Liver (tissue), 3 donors: Measurements from ENCODE around the gene CLIC2.
"Not testable (repeated sequence)": the region's sequence is repeated elsewhere in the genome, so short reads cannot be mapped to it uniquely, and the experiment has no call there.

Source experiments
- EGR1 ChIP-seq, 2 donors: IDR thresholded peaks; 2 replicates each; pipeline ENCODE4 v1.6.1; 2016 to 2018; ENCODE audit warnings: antibody characterized with exemption in 2 of 2, low read depth in 2 of 2
- HNF4A ChIP-seq, 2 donors: conservative IDR thresholded peaks; 2 replicates each; pipeline ENCODE4 v1.6.1; 2016; ENCODE audit warnings: antibody characterized with exemption in 2 of 2, mild to moderate bottlenecking in 2 of 2
- HNF4G ChIP-seq: IDR thresholded peaks from 2 replicates; pipeline ENCODE4 v1.6.1; 2016; ENCODE audit warnings: antibody characterized with exemption
- JUND ChIP-seq, 2 donors: IDR thresholded peaks; 2 replicates each; pipeline ENCODE4 v1.6.1; 2016; ENCODE audit warnings: antibody characterized with exemption in 2 of 2
- RAD21 ChIP-seq, 2 donors: IDR thresholded peaks; 2 replicates each; pipeline ENCODE4 v1.6.1; 2016; ENCODE audit warnings: antibody characterized with exemption in 2 of 2, mild to moderate bottlenecking in 2 of 2
- TAF1 ChIP-seq: conservative IDR thresholded peaks from 2 replicates; pipeline ENCODE4 v1.6.1; 2016; ENCODE audit warnings: antibody characterized with exemption, mild to moderate bottlenecking
- YY1 ChIP-seq: IDR thresholded peaks from 2 replicates; pipeline ENCODE4 v1.6.1; 2016; ENCODE audit warnings: antibody characterized with exemption, mild to moderate bottlenecking
- TF ChIP-seq, protein P1 (sequence below): fragments of 150-350 bp; IDR thresholded peaks from 2 replicates; pipeline ENCODE4 v1.5.1; 2017; ENCODE audit warnings: improper control_type of control experiment, low read depth, low read length; ENCODE audit not compliant: missing input control
- TF ChIP-seq, protein P2 (sequence below): IDR thresholded peaks from 2 replicates; pipeline ENCODE4 v1.6.1; 2016; ENCODE audit warnings: antibody characterized with exemption
- TF ChIP-seq, protein P3 (sequence below): IDR thresholded peaks from 2 replicates; pipeline ENCODE4 v1.6.1; 2016; ENCODE audit warnings: antibody characterized with exemption, mild to moderate bottlenecking
- donor health status: healthy.
- donor health status: healthy.

DNA sequence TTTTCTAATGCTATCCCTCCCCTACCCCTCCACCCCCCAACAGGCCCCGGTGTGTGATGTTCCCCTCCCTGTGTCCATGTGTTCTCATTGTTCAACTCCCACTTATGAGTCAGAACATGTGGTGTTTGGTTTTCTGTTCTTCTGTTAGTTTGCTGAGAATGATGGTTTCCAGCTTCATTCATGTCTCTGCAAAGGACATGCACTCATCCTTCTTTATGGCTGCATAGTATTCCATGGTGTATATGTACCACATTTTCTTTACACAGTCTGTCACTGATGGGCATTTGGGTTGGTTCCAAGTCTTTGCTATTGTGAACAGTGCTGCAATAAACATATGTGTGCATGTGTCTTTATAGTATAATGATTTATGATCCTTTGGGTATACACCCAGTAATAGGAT lies 66.4 kb downstream of the CLIC2 start:
- TF ChIP-seq, protein P1, sequence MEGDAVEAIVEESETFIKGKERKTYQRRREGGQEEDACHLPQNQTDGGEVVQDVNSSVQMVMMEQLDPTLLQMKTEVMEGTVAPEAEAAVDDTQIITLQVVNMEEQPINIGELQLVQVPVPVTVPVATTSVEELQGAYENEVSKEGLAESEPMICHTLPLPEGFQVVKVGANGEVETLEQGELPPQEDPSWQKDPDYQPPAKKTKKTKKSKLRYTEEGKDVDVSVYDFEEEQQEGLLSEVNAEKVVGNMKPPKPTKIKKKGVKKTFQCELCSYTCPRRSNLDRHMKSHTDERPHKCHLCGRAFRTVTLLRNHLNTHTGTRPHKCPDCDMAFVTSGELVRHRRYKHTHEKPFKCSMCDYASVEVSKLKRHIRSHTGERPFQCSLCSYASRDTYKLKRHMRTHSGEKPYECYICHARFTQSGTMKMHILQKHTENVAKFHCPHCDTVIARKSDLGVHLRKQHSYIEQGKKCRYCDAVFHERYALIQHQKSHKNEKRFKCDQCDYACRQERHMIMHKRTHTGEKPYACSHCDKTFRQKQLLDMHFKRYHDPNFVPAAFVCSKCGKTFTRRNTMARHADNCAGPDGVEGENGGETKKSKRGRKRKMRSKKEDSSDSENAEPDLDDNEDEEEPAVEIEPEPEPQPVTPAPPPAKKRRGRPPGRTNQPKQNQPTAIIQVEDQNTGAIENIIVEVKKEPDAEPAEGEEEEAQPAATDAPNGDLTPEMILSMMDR = not testable (repeated sequence)
- not testable (repeated sequence) for TF ChIP-seq TAF1; YY1; JUND (IDR thresholded peaks at IDR 0.05); EGR1 (IDR thresholded peaks at IDR 0.05; ENCODE audit: low read depth in 2 of 2); HNF4G; RAD21 (IDR thresholded peaks at IDR 0.05); HNF4A (conservative IDR thresholded peaks at IDR 0.05)
- TF ChIP-seq, protein P2, sequence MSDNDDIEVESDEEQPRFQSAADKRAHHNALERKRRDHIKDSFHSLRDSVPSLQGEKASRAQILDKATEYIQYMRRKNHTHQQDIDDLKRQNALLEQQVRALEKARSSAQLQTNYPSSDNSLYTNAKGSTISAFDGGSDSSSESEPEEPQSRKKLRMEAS = not testable (repeated sequence)
- TF ChIP-seq, protein P3, sequence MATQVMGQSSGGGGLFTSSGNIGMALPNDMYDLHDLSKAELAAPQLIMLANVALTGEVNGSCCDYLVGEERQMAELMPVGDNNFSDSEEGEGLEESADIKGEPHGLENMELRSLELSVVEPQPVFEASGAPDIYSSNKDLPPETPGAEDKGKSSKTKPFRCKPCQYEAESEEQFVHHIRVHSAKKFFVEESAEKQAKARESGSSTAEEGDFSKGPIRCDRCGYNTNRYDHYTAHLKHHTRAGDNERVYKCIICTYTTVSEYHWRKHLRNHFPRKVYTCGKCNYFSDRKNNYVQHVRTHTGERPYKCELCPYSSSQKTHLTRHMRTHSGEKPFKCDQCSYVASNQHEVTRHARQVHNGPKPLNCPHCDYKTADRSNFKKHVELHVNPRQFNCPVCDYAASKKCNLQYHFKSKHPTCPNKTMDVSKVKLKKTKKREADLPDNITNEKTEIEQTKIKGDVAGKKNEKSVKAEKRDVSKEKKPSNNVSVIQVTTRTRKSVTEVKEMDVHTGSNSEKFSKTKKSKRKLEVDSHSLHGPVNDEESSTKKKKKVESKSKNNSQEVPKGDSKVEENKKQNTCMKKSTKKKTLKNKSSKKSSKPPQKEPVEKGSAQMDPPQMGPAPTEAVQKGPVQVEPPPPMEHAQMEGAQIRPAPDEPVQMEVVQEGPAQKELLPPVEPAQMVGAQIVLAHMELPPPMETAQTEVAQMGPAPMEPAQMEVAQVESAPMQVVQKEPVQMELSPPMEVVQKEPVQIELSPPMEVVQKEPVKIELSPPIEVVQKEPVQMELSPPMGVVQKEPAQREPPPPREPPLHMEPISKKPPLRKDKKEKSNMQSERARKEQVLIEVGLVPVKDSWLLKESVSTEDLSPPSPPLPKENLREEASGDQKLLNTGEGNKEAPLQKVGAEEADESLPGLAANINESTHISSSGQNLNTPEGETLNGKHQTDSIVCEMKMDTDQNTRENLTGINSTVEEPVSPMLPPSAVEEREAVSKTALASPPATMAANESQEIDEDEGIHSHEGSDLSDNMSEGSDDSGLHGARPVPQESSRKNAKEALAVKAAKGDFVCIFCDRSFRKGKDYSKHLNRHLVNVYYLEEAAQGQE = not testable (repeated sequence)
